ENCODE measurements around the gene LRRC8D.

- no peak for TF ChIP-seq CTCF (IDR thresholded peaks at IDR 0.05)
- no peak for TF ChIP-seq POLR2A (IDR thresholded peaks at IDR 0.05)
These were observed 5.8 kb downstream of the LRRC8D start for GRCh38 chr1:89826594-89826993.
